ENCODE measurements around the gene KCTD5. TPM values are rescaled to one million over a fixed set of nuclear protein-coding genes. Genes with fewer than 3 reads are reported as not detected.

KCTD5 gene
- total and polyA plus RNA-seq, 10 of the 15 experiments (the other 5 are each of a cell fraction or from before 2014, with no cell fraction given), result 0.58 to 56.4 (median 37.3) TPM

GRCh38 chr16:2698103-2698870, 16.0 kb downstream of the KCTD5 start:
- FAIRE-seq, result no peak
- CTCF ChIA-PET, result no interaction called here

GRCh38 chr16:2698965-2699750, 16.8 kb downstream of the KCTD5 start:
- no peaks in the 10 kb centered on the region for H3K9me3 ChIP-seq (replicated peaks; ENCODE audit: control insufficient read depth, insufficient read depth, low read length)
- in situ Hi-C loops (cut with MboI) (no loop called here), intact Hi-C loops (cut with micrococcal nuclease; ENCODE audit: unreplicated experiment) (no loop called here)
- DNase-seq (ENCODE audit: low read depth, low spot score) (no peak), FAIRE-seq (no peak), ATAC-seq (no peak)
- no peak overlapping the region for H3K4me2 ChIP-seq (ENCODE audit: control insufficient read depth, insufficient read depth)
- no peak overlapping the region for H2AFZ ChIP-seq (ENCODE audit: control insufficient read depth, low read depth, low read length)
- SMC1A ChIA-PET (ENCODE audit: uncharacterized antibody, unreplicated experiment), result no interaction called here
- peaks cover 15 to 42% of the 10 kb centered on the region in 2 experiments for H3K36me3 ChIP-seq (ENCODE audit: control insufficient read depth in 2 of 2, insufficient read depth in 2 of 2, low read length in 1 of 2)
- BruUV-seq (replicated peaks), result no TSS peak
- RAD21 ChIA-PET (ENCODE audit: unreplicated experiment), result no interaction called here
- WGBS (ENCODE audit: insufficient coverage, insufficient replicate concordance, low lambda C conversion rate, missing lambda C conversion rate), result 87% methylated on average over 32 of the region's 32 CpGs
- POLR2A ChIA-PET, result no interaction called here
- H3K4me1 ChIP-seq (ENCODE audit: control insufficient read depth, insufficient read depth, low read length), result no peaks in the 10 kb centered on the region
- no peaks in the 10 kb centered on the region for H3K79me2 ChIP-seq (ENCODE audit: control insufficient read depth, insufficient read depth, low read length)
- H3K27ac ChIP-seq (ENCODE audit: control insufficient read depth, insufficient read depth), result no peak overlapping the region
- H3K9ac ChIP-seq (ENCODE audit: control insufficient read depth, insufficient read depth, low read length), result no peak overlapping the region
- no peak overlapping the region for H3K4me3 ChIP-seq
- CTCF ChIA-PET, result no interaction called here
- H3K27me3 ChIP-seq (replicated peaks in 1 of 2; ENCODE audit: control insufficient read depth in 2 of 2, insufficient read depth in 2 of 2, low read length in 1 of 2), result no peaks in the 10 kb centered on the region
- H4K20me1 ChIP-seq (ENCODE audit: control insufficient read depth, insufficient read depth), result no peaks in the 10 kb centered on the region
- no peak for TF ChIP-seq ZNF217 (IDR thresholded peaks at IDR 0.05)
- TF ChIP-seq ZNF687 (IDR thresholded peaks at IDR 0.05), result no peak
- no peak for TF ChIP-seq MEF2B (IDR thresholded peaks at IDR 0.05; ENCODE audit: partially characterized antibody, poor library complexity, severe bottlenecking)
- TF ChIP-seq E2F4 (IDR thresholded peaks at IDR 0.05; ENCODE audit: low read depth, low read length), result no peak
- no peak for TF ChIP-seq SRF (IDR thresholded peaks at IDR 0.05; ENCODE audit: low read depth in 2 of 2, low read length in 2 of 2)
- no peak for TF ChIP-seq ZSCAN29 (IDR thresholded peaks at IDR 0.05)

More at GRCh38 chr16:2698103-2698870, 16.0 kb downstream of the KCTD5 start:
- H3K9me3 ChIP-seq (replicated peaks; ENCODE audit: control insufficient read depth, insufficient read depth, low read length), result no peaks in the 10 kb centered on the region
- 94% methylated on average over 28 of the region's 28 CpGs for WGBS (ENCODE audit: insufficient coverage, insufficient replicate concordance, low lambda C conversion rate, missing lambda C conversion rate)
- in situ Hi-C loops (cut with MboI) (no loop called here), intact Hi-C loops (cut with micrococcal nuclease; ENCODE audit: unreplicated experiment) (no loop called here)
- H4K20me1 ChIP-seq (ENCODE audit: control insufficient read depth, insufficient read depth), result no peaks in the 10 kb centered on the region
- no peak for TF ChIP-seq ZNF384 (IDR thresholded peaks at IDR 0.05; ENCODE audit: borderline replicate concordance, low read depth, low read length)
- no peak for TF ChIP-seq SUZ12 (IDR thresholded peaks at IDR 0.05; ENCODE audit: unreplicated experiment)
- TF ChIP-seq SIN3A (IDR thresholded peaks at IDR 0.05; ENCODE audit: low read depth, low read length), result no peak
- no peak for TF ChIP-seq ZNF274 (IDR thresholded peaks at IDR 0.05; ENCODE audit: insufficient read depth, insufficient read length)
- no peak for TF ChIP-seq PAX8 (IDR thresholded peaks at IDR 0.05)
- no peak for TF ChIP-seq SMARCA5 (IDR thresholded peaks at IDR 0.05)
- no peak for TF ChIP-seq CEBPB (IDR thresholded peaks at IDR 0.05; ENCODE audit: borderline replicate concordance in 1 of 2, low read depth in 2 of 2, low read length in 2 of 2)
- TF ChIP-seq EED (IDR thresholded peaks at IDR 0.05; ENCODE audit: low read depth), result no peak
- no peak overlapping the region for H3K27ac ChIP-seq (ENCODE audit: control insufficient read depth, insufficient read depth)
- no peak for DNase-seq (ENCODE audit: low read depth, low spot score)
- RAD21 ChIA-PET (ENCODE audit: unreplicated experiment), result no interaction called here
- ATAC-seq, result no peak
- no peak overlapping the region for H3K9ac ChIP-seq (ENCODE audit: control insufficient read depth, insufficient read depth, low read length)
- SMC1A ChIA-PET (ENCODE audit: uncharacterized antibody, unreplicated experiment), result interaction anchor here (0.6 kb wide), 1 partner anchor 22 kb away, joined by 3 read pairs; the partner anchor contains the start of gene PRSS27
- H2AFZ ChIP-seq (ENCODE audit: control insufficient read depth, low read depth, low read length), result no peak overlapping the region
- POLR2A ChIA-PET, result no interaction called here
- no peaks in the 10 kb centered on the region for H3K4me1 ChIP-seq (ENCODE audit: control insufficient read depth, insufficient read depth, low read length)
- H3K4me3 ChIP-seq, result no peak overlapping the region
- H3K36me3 ChIP-seq (ENCODE audit: control insufficient read depth in 2 of 2, insufficient read depth in 2 of 2, low read length in 1 of 2), result peaks cover 15 to 40% of the 10 kb centered on the region in 2 experiments
- BruUV-seq (replicated peaks), result no TSS peak
- no peaks in the 10 kb centered on the region for H3K27me3 ChIP-seq (replicated peaks in 1 of 2; ENCODE audit: control insufficient read depth in 2 of 2, insufficient read depth in 2 of 2, low read length in 1 of 2)
- H3K79me2 ChIP-seq (ENCODE audit: control insufficient read depth, insufficient read depth, low read length), result no peaks in the 10 kb centered on the region; the same call in 1 of the 2 replicates
- H3K4me2 ChIP-seq (ENCODE audit: control insufficient read depth, insufficient read depth), result no peak overlapping the region

Data from GM12878 (cell line).